Ovary (tissue), 3 donors: ENCODE measurements around the gene RAD21L1.

Experiments
- EP300 ChIP-seq: sonication (generic); formaldehyde crosslinking; IDR thresholded peaks from one replicate; pipeline ENCODE4 v1.6.1; 2017; ENCODE audit warnings: antibody characterized with exemption
- POLR2A ChIP-seq: fragments of 450-650 bp; IDR thresholded peaks from one replicate; pipeline ENCODE4 v1.6.1; 2017; ENCODE audit warnings: antibody characterized with exemption, mild to moderate bottlenecking, moderate library complexity
- TF ChIP-seq, protein P1 (sequence below), 3 donors: fragments of 450-650 bp in 2 of 3; fragments of 200-600 bp in 1 of 3; IDR thresholded peaks; one replicate each; pipeline versions ENCODE4 v1.5.1 to v1.8.0; 2016 to 2022; ENCODE audit warnings: antibody characterized with exemption in 3 of 3, mild to moderate bottlenecking in 1 of 3
- donor health status: DM: no; HTN: no; CAD: no.

DNA sequence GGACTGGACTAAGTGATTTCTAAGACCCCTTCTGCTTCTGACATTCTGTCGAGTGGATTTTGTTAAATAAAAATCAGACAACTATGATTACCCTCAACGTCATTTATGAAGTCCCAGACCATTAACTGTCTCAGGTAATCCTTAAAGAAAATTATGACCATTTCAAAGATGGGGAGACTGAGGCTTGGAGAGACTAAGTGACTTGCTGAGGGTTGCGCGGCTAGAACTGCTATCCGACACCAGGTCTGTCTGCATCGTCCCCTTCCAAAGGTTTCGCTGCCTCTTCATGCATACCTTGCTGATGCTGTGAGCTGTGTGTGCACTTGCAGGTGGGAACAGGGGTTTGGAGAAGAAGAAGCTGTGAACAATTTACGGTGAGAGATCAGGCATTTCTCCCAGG is 43.4 kb downstream of the RAD21L1 start:
- TF ChIP-seq POLR2A: no peak
- TF ChIP-seq, protein P1, sequence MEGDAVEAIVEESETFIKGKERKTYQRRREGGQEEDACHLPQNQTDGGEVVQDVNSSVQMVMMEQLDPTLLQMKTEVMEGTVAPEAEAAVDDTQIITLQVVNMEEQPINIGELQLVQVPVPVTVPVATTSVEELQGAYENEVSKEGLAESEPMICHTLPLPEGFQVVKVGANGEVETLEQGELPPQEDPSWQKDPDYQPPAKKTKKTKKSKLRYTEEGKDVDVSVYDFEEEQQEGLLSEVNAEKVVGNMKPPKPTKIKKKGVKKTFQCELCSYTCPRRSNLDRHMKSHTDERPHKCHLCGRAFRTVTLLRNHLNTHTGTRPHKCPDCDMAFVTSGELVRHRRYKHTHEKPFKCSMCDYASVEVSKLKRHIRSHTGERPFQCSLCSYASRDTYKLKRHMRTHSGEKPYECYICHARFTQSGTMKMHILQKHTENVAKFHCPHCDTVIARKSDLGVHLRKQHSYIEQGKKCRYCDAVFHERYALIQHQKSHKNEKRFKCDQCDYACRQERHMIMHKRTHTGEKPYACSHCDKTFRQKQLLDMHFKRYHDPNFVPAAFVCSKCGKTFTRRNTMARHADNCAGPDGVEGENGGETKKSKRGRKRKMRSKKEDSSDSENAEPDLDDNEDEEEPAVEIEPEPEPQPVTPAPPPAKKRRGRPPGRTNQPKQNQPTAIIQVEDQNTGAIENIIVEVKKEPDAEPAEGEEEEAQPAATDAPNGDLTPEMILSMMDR (IDR thresholded peaks at IDR 0.05): no peak
- no peak for TF ChIP-seq EP300
